Upper lobe of left lung (tissue), 4 donors: ENCODE results near the gene FAM168A.

Source experiments
- POLR2A ChIP-seq, 4 donors: fragments of 450-650 bp; IDR thresholded peaks; one replicate each; pipeline ENCODE4 v1.5.1; 2016 to 2017; ENCODE audit warnings: antibody characterized with exemption in 4 of 4, mild to moderate bottlenecking in 2 of 4
- POLR2AphosphoS5 ChIP-seq, 2 donors: sonication (generic); formaldehyde crosslinking; IDR thresholded peaks; one replicate each; pipeline ENCODE4 v1.5.1; 2017; ENCODE audit warnings: antibody characterized with exemption in 2 of 2
- TF ChIP-seq, protein P1 (sequence below), 6 experiments: fragments of 450-650 bp in 4 of 6; fragments of 200-600 bp in 2 of 6; sonication (generic) in 2 of 6; IDR thresholded peaks; one replicate each; pipeline ENCODE4 v1.5.1; 2016 to 2019; ENCODE audit warnings: antibody characterized with exemption in 6 of 6

- TF ChIP-seq POLR2AphosphoS5 (IDR thresholded peaks at IDR 0.05) (no peak), POLR2A (IDR thresholded peaks at IDR 0.05) (no peak)
- TF ChIP-seq, protein P1, sequence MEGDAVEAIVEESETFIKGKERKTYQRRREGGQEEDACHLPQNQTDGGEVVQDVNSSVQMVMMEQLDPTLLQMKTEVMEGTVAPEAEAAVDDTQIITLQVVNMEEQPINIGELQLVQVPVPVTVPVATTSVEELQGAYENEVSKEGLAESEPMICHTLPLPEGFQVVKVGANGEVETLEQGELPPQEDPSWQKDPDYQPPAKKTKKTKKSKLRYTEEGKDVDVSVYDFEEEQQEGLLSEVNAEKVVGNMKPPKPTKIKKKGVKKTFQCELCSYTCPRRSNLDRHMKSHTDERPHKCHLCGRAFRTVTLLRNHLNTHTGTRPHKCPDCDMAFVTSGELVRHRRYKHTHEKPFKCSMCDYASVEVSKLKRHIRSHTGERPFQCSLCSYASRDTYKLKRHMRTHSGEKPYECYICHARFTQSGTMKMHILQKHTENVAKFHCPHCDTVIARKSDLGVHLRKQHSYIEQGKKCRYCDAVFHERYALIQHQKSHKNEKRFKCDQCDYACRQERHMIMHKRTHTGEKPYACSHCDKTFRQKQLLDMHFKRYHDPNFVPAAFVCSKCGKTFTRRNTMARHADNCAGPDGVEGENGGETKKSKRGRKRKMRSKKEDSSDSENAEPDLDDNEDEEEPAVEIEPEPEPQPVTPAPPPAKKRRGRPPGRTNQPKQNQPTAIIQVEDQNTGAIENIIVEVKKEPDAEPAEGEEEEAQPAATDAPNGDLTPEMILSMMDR (IDR thresholded peaks at IDR 0.05), result peak in 2 of 6 experiments; percentile 17 to 19
These were observed 225.4 kb downstream of the FAM168A start for GRCh38 chr11:73372375-73372993.
